Pancreas (tissue), 10 donors: ENCODE measurements around the gene TMX4. TPM values are rescaled to one million over a fixed set of nuclear protein-coding genes. Genes with fewer than 3 reads are reported as not detected.

Experiments
- ATAC-seq, 4 donors: fragments of 200-7000 bp; cut with Tn5 transposase; one replicate each; pipeline versions ENCODE4 v1.8.0 to v1.9.1; 2020; ENCODE audit warnings: mild to moderate bottlenecking in 4 of 4, moderate library complexity in 4 of 4
- DNase-seq, 6 donors: peaks; one replicate each; pipeline ENCODE4 v3.0.0-alpha.2; 2020
- FAIRE-seq: peaks from 2 replicates; lab custom pipeline; 2012; peaks lifted over from hg19 to GRCh38; lab: Jason Lieb, UNC
- H3K27ac ChIP-seq, 4 donors: fragments of 200-600 bp; sonication (generic); 1 replicate in 3 of 4; 2 replicates in 1 of 4; pipeline versions ENCODE4 v1.5.0 to v1.8.0; 2020
- H3K27me3 ChIP-seq, 4 donors: fragments of 200-600 bp; one replicate each; pipeline ENCODE4 v1.8.0; 2021
- H3K36me3 ChIP-seq, 3 donors: fragments of 200-600 bp; sonication (generic) in 1 of 3; one replicate each; pipeline versions ENCODE4 v1.5.0 to v1.8.0; 2020 to 2021
- H3K4me1 ChIP-seq, 3 donors: fragments of 200-600 bp; one replicate each; pipeline ENCODE4 v1.8.0; 2021
- H3K4me3 ChIP-seq, 4 donors: fragments of 200-600 bp; sonication (generic) in 2 of 4; one replicate each; pipeline versions ENCODE4 v1.5.0 to v1.8.0; 2020 to 2021
- H3K9me3 ChIP-seq, 4 donors: fragments of 200-600 bp; one replicate each; pipeline ENCODE4 v1.8.0; 2021
- WGBS, 2 donors: extraction: QIAGEN DNeasy Blood & Tissue Kit; methylation state at CpG; one replicate each; pipeline ENCODE4 v1.1.7; 2013; 5-methylcytosine and 5-hydroxymethylcytosine counted together
- intact Hi-C, 3 donors: fragments of 100-400 bp; cut with DNase I; formaldehyde crosslinking; loops; one replicate each; pipeline versions ENCODE4 v1.11.1 to v1.14.2; 2022
- polyA plus RNA-seq, 2 donors: library from polyadenylated mRNA; stranded (reverse); fragments of 200-250 nt; gene quantifications; one replicate each; pipeline ENCODE4 v1.2.3, GENCODE V29; 2013
- total RNA-seq, 6 donors: library from RNA; stranded (reverse); fragmentation: NEBNext Ultra II Directional in 4 of 6; extraction: Animal tissue kit (Norgen Biotek cat#: 25700) in 4 of 6; gene quantifications; one replicate each; pipeline versions ENCODE4 v1.2.1 to v1.2.4, GENCODE V29; 2021 to 2023
- TF ChIP-seq, protein P1 (sequence below), 4 donors: fragments of 200-600 bp; sonication (generic) in 3 of 4; IDR thresholded peaks; one replicate each; pipeline versions ENCODE4 v1.5.0 to v1.8.0; 2021; ENCODE audit warnings: antibody characterized with exemption in 4 of 4
- donor health status: healthy with polysubstance abuse.
- donor health status: DM: no; HTN: no; CAD: no; lungs with moderate emphysema.
- donor health status: DM: no; HTN: no; CAD: no.
- donor health status: control.
- donor health status: control.
- donor health status: Bipolar disorder and iron deficiency.
- donor health status: DM: yes; HTN: yes; CAD: no.
- donor health status: DM: no; HTN: no; CAD: no.
- donor health status: DM: no; HTN: no; CAD: no.
- donor health status: DM: yes; HTN: yes; CAD: no.

Gene TMX4
- total and polyA plus RNA-seq, 8 donors: 5.6 to 31.6 (median 23.9) TPM

DNA sequence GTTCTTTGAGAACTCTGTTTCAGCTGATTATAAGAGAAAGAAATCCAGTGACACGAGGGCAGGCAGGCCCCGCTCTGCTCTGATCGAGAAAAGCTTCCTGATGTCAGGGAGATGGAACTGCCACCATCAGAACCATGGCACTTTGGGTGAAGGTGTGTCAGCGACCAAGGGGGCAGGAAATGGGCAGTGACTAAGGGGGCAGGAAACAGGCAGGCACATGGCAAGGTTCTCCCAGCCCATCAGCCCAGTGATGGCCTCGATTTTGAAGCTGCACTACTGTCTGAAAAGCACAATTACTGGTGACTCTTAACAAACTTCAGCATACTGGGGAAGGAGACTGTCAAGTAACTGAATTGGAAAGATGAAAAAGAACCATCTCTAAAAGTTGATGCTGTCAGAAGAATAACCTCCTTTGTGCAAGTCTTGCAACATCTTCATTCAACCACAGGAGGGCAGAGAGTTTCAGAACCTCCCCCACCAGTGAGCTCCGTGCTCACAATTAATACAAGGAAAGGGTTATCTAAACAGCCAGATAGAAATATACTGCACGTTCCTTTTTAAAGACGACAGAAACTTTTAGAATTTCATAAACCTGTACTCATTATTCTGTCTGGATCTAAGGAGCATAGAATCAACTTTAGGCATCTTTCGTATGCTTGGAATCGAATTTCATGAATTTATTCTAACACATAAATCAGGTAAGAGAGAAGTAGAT lies 39.1 kb downstream of the TMX4 start:
- Histone ChIP-seq H3K27ac (no peak overlapping the region), H3K4me1 (no peaks in the 10 kb centered on the region), H3K27me3 (no peaks in the 10 kb centered on the region), H3K4me3 (no peak overlapping the region), H3K9me3 (no peaks in the 10 kb centered on the region), H3K36me3 (peaks cover 0 to 21% (median 0%) of the 10 kb centered on the region in 3 donors)
- DNase-seq (no peak), ATAC-seq (peak in 3 of 4 donors; percentile 69 to 82 (median 74)), FAIRE-seq (no peak)
- 62 to 65% methylated on average over 10 of the region's 10 CpGs for WGBS, 2 donors
- intact Hi-C loops: no loop called here
- TF ChIP-seq, protein P1, sequence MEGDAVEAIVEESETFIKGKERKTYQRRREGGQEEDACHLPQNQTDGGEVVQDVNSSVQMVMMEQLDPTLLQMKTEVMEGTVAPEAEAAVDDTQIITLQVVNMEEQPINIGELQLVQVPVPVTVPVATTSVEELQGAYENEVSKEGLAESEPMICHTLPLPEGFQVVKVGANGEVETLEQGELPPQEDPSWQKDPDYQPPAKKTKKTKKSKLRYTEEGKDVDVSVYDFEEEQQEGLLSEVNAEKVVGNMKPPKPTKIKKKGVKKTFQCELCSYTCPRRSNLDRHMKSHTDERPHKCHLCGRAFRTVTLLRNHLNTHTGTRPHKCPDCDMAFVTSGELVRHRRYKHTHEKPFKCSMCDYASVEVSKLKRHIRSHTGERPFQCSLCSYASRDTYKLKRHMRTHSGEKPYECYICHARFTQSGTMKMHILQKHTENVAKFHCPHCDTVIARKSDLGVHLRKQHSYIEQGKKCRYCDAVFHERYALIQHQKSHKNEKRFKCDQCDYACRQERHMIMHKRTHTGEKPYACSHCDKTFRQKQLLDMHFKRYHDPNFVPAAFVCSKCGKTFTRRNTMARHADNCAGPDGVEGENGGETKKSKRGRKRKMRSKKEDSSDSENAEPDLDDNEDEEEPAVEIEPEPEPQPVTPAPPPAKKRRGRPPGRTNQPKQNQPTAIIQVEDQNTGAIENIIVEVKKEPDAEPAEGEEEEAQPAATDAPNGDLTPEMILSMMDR (IDR thresholded peaks at IDR 0.05): peak in 2 of 4 donors; percentile 9 to 29

DNA sequence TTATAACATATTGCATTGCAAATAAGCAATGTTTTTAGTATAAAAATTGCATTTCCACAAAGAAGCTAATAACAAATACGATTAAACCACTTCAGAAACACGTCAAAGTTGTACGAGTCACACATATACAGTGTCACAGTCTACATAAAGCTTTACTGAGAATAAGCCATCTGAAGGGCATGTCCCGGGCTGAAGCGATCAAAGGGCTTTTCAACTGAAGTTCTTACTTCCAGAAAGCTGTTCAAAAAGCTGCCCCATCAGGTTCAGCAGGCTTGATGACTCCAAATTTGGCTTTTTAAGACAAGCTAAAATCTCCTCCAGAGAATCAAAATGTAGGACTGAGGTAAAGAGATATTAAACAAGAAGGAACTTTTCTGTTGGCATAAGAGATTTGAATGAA lies 41.9 kb downstream of the TMX4 start:
- H3K27ac ChIP-seq: no peak overlapping the region
- H3K4me3 ChIP-seq: no peak overlapping the region
- no peak for ATAC-seq
- 93 to 94% methylated on average over 5 of the region's 5 CpGs for WGBS, 2 donors
- FAIRE-seq: no peak
- TF ChIP-seq, protein P1 (IDR thresholded peaks at IDR 0.05): no peak
- peaks cover 0 to 10% (median 0%) of the 10 kb centered on the region in 3 donors for H3K36me3 ChIP-seq
- intact Hi-C loops: no loop called here
- no peak for DNase-seq
- no peaks in the 10 kb centered on the region for H3K27me3 ChIP-seq
- no peaks in the 10 kb centered on the region for H3K9me3 ChIP-seq
- H3K4me1 ChIP-seq: no peaks in the 10 kb centered on the region

DNA sequence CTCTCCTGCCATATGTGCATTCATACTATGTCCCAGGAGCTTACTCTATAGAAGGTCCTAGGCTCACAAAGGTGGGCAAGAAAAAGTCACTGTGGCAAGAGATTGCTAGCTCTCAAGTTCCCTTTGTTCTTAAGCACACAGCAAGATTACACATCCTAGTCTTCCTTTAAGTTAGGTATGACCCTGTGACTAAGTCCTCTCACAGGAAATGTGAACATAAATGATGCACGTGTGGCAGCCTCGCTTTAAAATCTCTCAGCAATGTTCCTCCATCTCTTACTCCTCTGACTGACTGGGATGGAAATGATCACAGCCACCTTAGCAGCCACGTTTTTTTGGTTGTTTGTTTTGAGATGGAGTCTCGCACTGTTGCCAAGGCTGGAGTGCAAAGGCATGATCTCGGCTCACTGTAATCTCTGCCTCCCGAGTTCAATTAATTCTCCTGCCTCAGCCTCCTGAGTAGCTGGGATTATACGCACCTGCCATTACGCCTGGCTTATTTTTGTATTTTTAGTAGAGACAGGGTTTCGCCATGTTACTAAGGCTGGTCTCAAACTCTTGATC lies 43.6 kb downstream of the TMX4 start:
- Histone ChIP-seq H3K27ac (no peak overlapping the region), H3K36me3 (no peaks in the 10 kb centered on the region), H3K4me1 (no peaks in the 10 kb centered on the region), H3K4me3 (no peak overlapping the region), H3K27me3 (no peaks in the 10 kb centered on the region), H3K9me3 (no peaks in the 10 kb centered on the region)
- DNase-seq: no peak
- intact Hi-C loops: no loop called here
- no peak for FAIRE-seq
- 81 to 85% methylated on average over 9 of the region's 9 CpGs for WGBS, 2 donors
- ATAC-seq: no peak
- TF ChIP-seq, protein P1 (IDR thresholded peaks at IDR 0.05): no peak

DNA sequence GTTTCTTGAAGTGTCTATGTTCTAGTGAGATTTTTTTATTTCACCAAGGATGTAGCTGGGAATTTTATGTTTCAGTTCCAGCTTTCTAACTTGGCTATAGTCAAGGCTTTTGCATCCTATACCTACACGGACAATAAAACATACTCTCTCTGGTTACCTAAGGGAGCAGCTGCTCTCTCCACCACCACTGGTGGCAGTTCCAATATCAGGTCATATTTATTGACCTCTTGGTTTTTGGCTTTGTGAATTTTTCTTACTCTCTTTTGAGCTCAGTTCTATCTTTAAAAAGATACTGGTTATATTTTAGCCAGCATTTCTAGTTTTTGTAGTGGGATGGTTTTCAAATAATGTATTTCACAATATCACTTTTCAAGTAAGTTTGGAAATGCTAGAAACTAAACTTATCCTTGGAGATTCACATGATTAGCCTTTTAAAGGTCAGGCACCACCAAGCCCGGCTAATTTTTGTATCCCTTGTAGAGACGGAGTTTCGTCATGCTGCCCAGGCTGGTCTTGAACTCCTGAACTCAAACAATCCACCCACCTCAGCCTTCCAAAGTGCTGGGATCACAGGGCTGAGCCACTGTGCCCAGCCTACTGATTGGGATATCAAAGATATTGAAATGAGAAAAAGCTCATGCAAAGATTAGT lies 44.7 kb downstream of the TMX4 start:
- WGBS, 2 donors: 85 to 89% methylated on average over 4 of the region's 4 CpGs
- Histone ChIP-seq H3K4me1 (no peaks in the 10 kb centered on the region), H3K4me3 (no peak overlapping the region), H3K9me3 (no peaks in the 10 kb centered on the region), H3K27me3 (no peaks in the 10 kb centered on the region), H3K36me3 (no peaks in the 10 kb centered on the region), H3K27ac (no peak overlapping the region)
- ATAC-seq: peak in 1 of 4 donors; percentile 11
- TF ChIP-seq, protein P1 (IDR thresholded peaks at IDR 0.05): no peak
- no peak for DNase-seq
- intact Hi-C loops: no loop called here
- no peak for FAIRE-seq
